CD4-positive, alpha-beta T cell (primary cell): Measurements from ENCODE around the gene SERPINE1. TPM values are rescaled to one million over a fixed set of nuclear protein-coding genes. Genes with fewer than 3 reads are reported as not detected.
"Not testable (repeated sequence)": the region's sequence is repeated elsewhere in the genome, so short reads cannot be mapped to it uniquely, and the experiment has no call there.

Experiments used
- ATAC-seq: fragments of 200-7000 bp; cut with Tn5 transposase; one replicate; pipeline ENCODE4 v1.10.0; 2022; ENCODE audit warnings: mild to moderate bottlenecking; ENCODE audit not compliant: poor library complexity
- CTCF ChIA-PET: fragments of 350-600 bp; sonication (Branson Sonifier 250); formaldehyde crosslinking; loops from one replicate; lab custom pipeline; 2021; ENCODE audit warnings: antibody characterized with exemption, inconsistent platforms; lab: Charles Lee
- POLR2A ChIA-PET: fragments of 350-600 bp; sonication (Branson Sonifier 250); formaldehyde crosslinking; loops from one replicate; lab custom pipeline; 2021; ENCODE audit warnings: antibody characterized with exemption, inconsistent platforms; lab: Charles Lee
- DNase-seq, 14 experiments: peaks; one replicate each; pipeline ENCODE4 v3.0.0-alpha.2; 2013 to 2020; ENCODE audit warnings: mixed read lengths in 2 of 14
- H3K27ac ChIP-seq, 2 donors: one replicate each; pipeline versions ENCODE4 v1.5.1 to v1.7.0; 2013; ENCODE audit warnings: low read length in 2 of 2, low read depth in 1 of 2, mild to moderate bottlenecking in 1 of 2
- H3K27me3 ChIP-seq, 2 experiments: 1 replicate in 1 of 2; 2 replicates in 1 of 2; pipeline versions ENCODE4 v1.6.1 to v1.7.0; 2013; ENCODE audit warnings: low read length in 2 of 2, control low read depth in 1 of 2, mild to moderate bottlenecking in 1 of 2, moderate library complexity in 1 of 2; ENCODE audit not compliant: insufficient read depth in 2 of 2, control insufficient read depth in 1 of 2
- H3K36me3 ChIP-seq: one replicate; pipeline ENCODE4 v1.6.1; 2013; ENCODE audit warnings: low read length, control low read depth; ENCODE audit not compliant: insufficient read depth
- H3K4me1 ChIP-seq: one replicate; pipeline ENCODE4 v1.6.1; 2013; ENCODE audit warnings: low read length, control low read depth; ENCODE audit not compliant: insufficient read depth
- H3K4me3 ChIP-seq: one replicate; pipeline ENCODE4 v1.5.1; 2013; ENCODE audit warnings: mild to moderate bottlenecking, low read length, moderate library complexity
- H3K9me3 ChIP-seq, 2 experiments: 1 replicate in 1 of 2; 2 replicates in 1 of 2; pipeline versions ENCODE4 v1.6.1 to v1.7.0; 2013; ENCODE audit warnings: low read length in 2 of 2, mild to moderate bottlenecking in 2 of 2, control low read depth in 1 of 2, moderate library complexity in 1 of 2; ENCODE audit not compliant: control insufficient read depth in 1 of 2, insufficient read depth in 1 of 2
- H3K27ac Mint-ChIP-seq: one replicate; pipeline ENCODE4 v1.8.0; 2020; ENCODE audit warnings: mixed read lengths
- H3K27me3 Mint-ChIP-seq: one replicate; pipeline ENCODE4 v1.8.0; 2021; ENCODE audit warnings: mixed read lengths
- H3K36me3 Mint-ChIP-seq: one replicate; pipeline ENCODE4 v1.8.0; 2021; ENCODE audit warnings: low read depth, mixed read lengths
- H3K4me1 Mint-ChIP-seq: one replicate; pipeline ENCODE4 v1.8.0; 2021; ENCODE audit warnings: low read depth, mixed read lengths
- H3K4me3 Mint-ChIP-seq: one replicate; pipeline ENCODE4 v1.8.0; 2020; ENCODE audit warnings: mild to moderate bottlenecking, mixed read lengths
- H3K9me3 Mint-ChIP-seq: one replicate; pipeline ENCODE4 v1.8.0; 2020; ENCODE audit warnings: mixed read lengths
- intact Hi-C, 2 experiments: fragments of 100-400 bp; cut with DNase I in 1 of 2; cut with micrococcal nuclease in 1 of 2; formaldehyde crosslinking; loops; one replicate each; pipeline versions ENCODE4 v1.15.1 to v1.9.0; 2023 to 2025; cut with DNase I, micrococcal nuclease
- total RNA-seq, 174 experiments: library from RNA in 2 of 174; stranded (reverse) in 2 of 174; gene quantifications; one replicate each; pipeline ENCODE4 v1.2.3 and lab custom pipeline; 2021 to 2026
- TF ChIP-seq, protein P1 (sequence below): fragments of 200-600 bp; IDR thresholded peaks from one replicate; pipeline ENCODE4 v1.8.0; 2022; ENCODE audit warnings: antibody characterized with exemption, mild to moderate bottlenecking

SERPINE1 gene
- total RNA-seq, 2 experiments from 2014 or later: 0.11 TPM; not detected in 1

GRCh38 chr7:101128040-101128834 is 1.3 kb downstream of the SERPINE1 start:
- ChIA-PET CTCF (no interaction called here), POLR2A (no interaction called here)
- Mint-ChIP-seq H3K9me3 (no peaks in the 10 kb centered on the region), H3K27me3 (peaks cover 63% of the 10 kb centered on the region), H3K36me3 (no peaks in the 10 kb centered on the region), H3K4me3 (no peak overlapping the region), H3K27ac (no peak overlapping the region), H3K4me1 (peaks cover 25% of the 10 kb centered on the region)
- Histone ChIP-seq H3K36me3 (no peaks in the 10 kb centered on the region), H3K27me3 (peaks cover 29 to 35% of the 10 kb centered on the region in 2 experiments), H3K9me3 (no peaks in the 10 kb centered on the region), H3K4me3 (no peak overlapping the region), H3K4me1 (peaks cover 29% of the 10 kb centered on the region), H3K27ac (no peak overlapping the region)
- TF ChIP-seq, protein P1, sequence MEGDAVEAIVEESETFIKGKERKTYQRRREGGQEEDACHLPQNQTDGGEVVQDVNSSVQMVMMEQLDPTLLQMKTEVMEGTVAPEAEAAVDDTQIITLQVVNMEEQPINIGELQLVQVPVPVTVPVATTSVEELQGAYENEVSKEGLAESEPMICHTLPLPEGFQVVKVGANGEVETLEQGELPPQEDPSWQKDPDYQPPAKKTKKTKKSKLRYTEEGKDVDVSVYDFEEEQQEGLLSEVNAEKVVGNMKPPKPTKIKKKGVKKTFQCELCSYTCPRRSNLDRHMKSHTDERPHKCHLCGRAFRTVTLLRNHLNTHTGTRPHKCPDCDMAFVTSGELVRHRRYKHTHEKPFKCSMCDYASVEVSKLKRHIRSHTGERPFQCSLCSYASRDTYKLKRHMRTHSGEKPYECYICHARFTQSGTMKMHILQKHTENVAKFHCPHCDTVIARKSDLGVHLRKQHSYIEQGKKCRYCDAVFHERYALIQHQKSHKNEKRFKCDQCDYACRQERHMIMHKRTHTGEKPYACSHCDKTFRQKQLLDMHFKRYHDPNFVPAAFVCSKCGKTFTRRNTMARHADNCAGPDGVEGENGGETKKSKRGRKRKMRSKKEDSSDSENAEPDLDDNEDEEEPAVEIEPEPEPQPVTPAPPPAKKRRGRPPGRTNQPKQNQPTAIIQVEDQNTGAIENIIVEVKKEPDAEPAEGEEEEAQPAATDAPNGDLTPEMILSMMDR: no peak
- ATAC-seq (no peak), DNase-seq (no peak)
- intact Hi-C loops: no loop called here

- Mint-ChIP-seq H3K27ac (no peak overlapping the region), H3K4me3 (no peak overlapping the region), H3K9me3 (no peaks in the 10 kb centered on the region), H3K27me3 (peaks cover 67% of the 10 kb centered on the region), H3K36me3 (no peaks in the 10 kb centered on the region), H3K4me1 (peaks cover 21% of the 10 kb centered on the region)
- H3K27me3 ChIP-seq: peaks cover 27 to 32% of the 10 kb centered on the region in 2 experiments
- H3K4me1 ChIP-seq: peaks cover 23% of the 10 kb centered on the region
- H3K36me3 ChIP-seq: no peaks in the 10 kb centered on the region
- no peak for ATAC-seq
- no peak for DNase-seq
- intact Hi-C loops: no loop called here
- H3K27ac ChIP-seq: no peak overlapping the region
- CTCF ChIA-PET: no interaction called here
- no peak overlapping the region for H3K4me3 ChIP-seq
- POLR2A ChIA-PET: no interaction called here
- H3K9me3 ChIP-seq: no peaks in the 10 kb centered on the region
- TF ChIP-seq, protein P1: no peak
Measured at GRCh38 chr7:101129603-101130117, 2.8 kb downstream of the SERPINE1 start.

DNA sequence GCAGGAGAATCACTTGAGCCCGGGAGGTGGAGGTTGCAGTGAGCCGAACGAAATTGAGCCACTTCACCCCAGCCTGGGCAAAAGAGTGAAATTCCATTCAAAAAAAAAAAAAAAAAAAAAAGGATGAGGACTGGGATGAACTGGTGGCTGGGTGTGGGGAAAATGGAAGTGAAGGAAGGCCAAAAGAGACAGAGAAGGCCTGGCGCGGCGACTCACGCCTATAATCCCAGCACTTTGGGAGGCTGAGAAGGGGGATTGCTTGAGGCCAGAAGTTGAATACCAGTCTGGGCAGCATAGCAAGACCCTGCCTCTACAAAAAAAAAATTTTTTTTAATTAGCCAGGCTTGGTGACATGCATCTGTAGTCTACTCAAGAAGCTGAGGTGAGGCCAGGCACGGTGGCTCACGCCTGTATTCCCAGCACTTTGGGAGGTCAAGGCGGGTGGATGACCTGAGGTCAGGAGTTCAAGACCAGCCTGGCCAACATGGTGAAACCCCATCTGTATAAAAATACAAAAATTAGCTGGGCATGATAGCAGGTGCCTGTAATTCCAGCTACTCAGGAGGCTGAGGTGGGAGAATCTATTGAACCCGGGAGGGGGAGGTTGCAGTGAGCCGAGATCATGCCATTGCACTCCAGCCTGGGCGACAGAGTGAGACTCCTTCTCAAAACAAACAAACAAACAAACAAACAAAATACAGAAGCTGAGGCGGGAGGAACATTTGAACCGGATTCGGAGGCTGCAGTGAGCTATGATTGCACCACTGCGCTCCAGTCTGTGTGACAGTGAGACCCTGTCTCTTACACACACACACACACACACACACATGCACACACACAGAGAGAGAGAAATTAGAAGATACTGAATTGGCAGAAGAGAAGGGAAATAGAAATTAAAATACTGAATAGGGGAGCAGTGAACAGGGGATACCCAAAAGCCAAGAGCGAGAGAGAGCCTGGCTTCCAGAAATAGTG is 6.0 kb downstream of the SERPINE1 start:
- H3K27ac ChIP-seq, H3K4me1 ChIP-seq, H3K36me3 ChIP-seq, intact Hi-C loops, H3K9me3 ChIP-seq, POLR2A ChIA-PET, CTCF ChIA-PET, DNase-seq, H3K4me3 ChIP-seq, ATAC-seq, H3K4me3 Mint-ChIP-seq, H3K27ac Mint-ChIP-seq, H3K9me3 Mint-ChIP-seq, H3K36me3 Mint-ChIP-seq, H3K4me1 Mint-ChIP-seq: not testable (repeated sequence)
- peaks cover 53% of the 10 kb centered on the region for H3K27me3 Mint-ChIP-seq
- H3K27me3 ChIP-seq: peaks cover 11 to 13% of the 10 kb centered on the region in 2 experiments
